NCI-H2107 treated with DMSO at 0.1 percent for 48 hours (cell line): ENCODE measurements around the gene TOP1.

Experiments used
- DNase-seq: peaks from one replicate; lab custom pipeline; 2025; ENCODE audit not compliant: unreplicated experiment; lab: John Stamatoyannopoulos, UW

Gene TOP1

GRCh38 chr20:41028359-41029149 lies at the start of gene TOP1:
TSS of gene TOP1 (plus strand) at chr20:41028822. CDS start at chr20:41029068, 246 bp downstream.
- peak; percentile 89 for DNase-seq

GRCh38 chr20:40979247-40979646 lies 49.4 kb upstream of the TOP1 start:
- no peak for DNase-seq

- peak; percentile 37 for DNase-seq
Measured at GRCh38 chr20:40980106-40980827, 48.4 kb upstream of the TOP1 start.

- DNase-seq: no peak
Measured at GRCh38 chr20:40980828-40981310, 47.8 kb upstream of the TOP1 start.

GRCh38 chr20:40982415-40983145 lies 46.0 kb upstream of the TOP1 start:
- DNase-seq: no peak

- DNase-seq: no peak
Measured at GRCh38 chr20:40983898-40984297, 44.7 kb upstream of the TOP1 start.

GRCh38 chr20:40984496-40984895 lies 44.1 kb upstream of the TOP1 start:
- DNase-seq: no peak

- no peak for DNase-seq
Measured at GRCh38 chr20:40986774-40987173, 41.8 kb upstream of the TOP1 start.

- DNase-seq: peak; percentile 36
Measured at GRCh38 chr20:40990542-40991120, 38.0 kb upstream of the TOP1 start.

GRCh38 chr20:40991181-40991889 lies 37.3 kb upstream of the TOP1 start:
- no peak for DNase-seq

- DNase-seq: no peak
Measured at GRCh38 chr20:40992349-40993113, 36.1 kb upstream of the TOP1 start.

GRCh38 chr20:40993794-40994540 lies 34.7 kb upstream of the TOP1 start:
- no peak for DNase-seq

- no peak for DNase-seq
Measured at GRCh38 chr20:40996326-40996725, 32.3 kb upstream of the TOP1 start.

- DNase-seq: no peak
Measured at GRCh38 chr20:40997116-40997515, 31.5 kb upstream of the TOP1 start.

GRCh38 chr20:40999841-41000240 lies 28.8 kb upstream of the TOP1 start:
- no peak for DNase-seq

- no peak for DNase-seq
Measured at GRCh38 chr20:41000628-41001027, 28.0 kb upstream of the TOP1 start.

- no peak for DNase-seq
Measured at GRCh38 chr20:41001497-41001896, 27.1 kb upstream of the TOP1 start.

GRCh38 chr20:41002842-41003142 lies 25.8 kb upstream of the TOP1 start:
- DNase-seq: no peak
